ENCODE measurements around the gene SLC35C1. TPM values are rescaled to one million over a fixed set of nuclear protein-coding genes. Genes with fewer than 3 reads are reported as not detected.
A peak's percentile ranks its signal among the peaks of the same experiment; 100 is the strongest.
"Not testable (repeated sequence)": the region's sequence is repeated elsewhere in the genome, so short reads cannot be mapped to it uniquely, and the experiment has no call there.

SLC35C1 gene
- total and polyA plus RNA-seq, 7 experiments from 2014 or later: 7.9 to 22.8 (median 13.9) TPM

- CTCF ChIA-PET: interaction anchor here (0.6 to 1.2 kb wide), 4 partner anchors 8 to 132 kb away, joined by 3 to 4 read pairs (median 4); no protein-coding TSS in a partner anchor
- Mint-ChIP-seq H3K27ac (peak overlapping the region in 3 of 9 donors; percentile 23 to 92 (median 71)), H3K4me3 (peak overlapping the region in 5 of 10 donors; percentile 0 to 88 (median 29)), H3K9me3 (peaks cover 0 to 4% (median 0%) of the 10 kb centered on the region in 11 donors), H3K27me3 (peaks cover 0 to 31% (median 0%) of the 10 kb centered on the region in 5 donors), H3K36me3 (peaks cover 0 to 22% (median 0%) of the 10 kb centered on the region in 5 donors), H3K4me1 (peaks cover 7 to 40% (median 11%) of the 10 kb centered on the region in 7 donors)
- no peaks in the 10 kb centered on the region for H3K36me3 ChIP-seq (ENCODE audit: control insufficient read depth in 2 of 3, insufficient read depth in 3 of 3, low read length in 3 of 3)
- H3K27me3 ChIP-seq (ENCODE audit: control insufficient read depth in 2 of 2, insufficient read depth in 2 of 2, low read length in 2 of 2): no peaks in the 10 kb centered on the region
- no peak overlapping the region for H3K4me3 ChIP-seq (ENCODE audit: low read length)
- ATAC-seq (peak; percentile 47), DNase-seq (peak in 1 of 9 donors; percentile 27)
- intact Hi-C loops (cut with micrococcal nuclease): loop anchor here in 1 of 2 donors (1.0 kb wide), 3 partner anchors 9 to 29 kb away; partner anchors contain the start of genes CRY2 and SLC35C1
- POLR2A ChIA-PET: no interaction called here
- H3K27ac ChIP-seq (ENCODE audit: low read depth, low read length): no peak overlapping the region
- no peaks in the 10 kb centered on the region for H3K9me3 ChIP-seq (ENCODE audit: control insufficient read depth in 2 of 3, low read length in 3 of 3)
- H3K4me1 ChIP-seq (ENCODE audit: control insufficient read depth in 2 of 2, insufficient read depth in 2 of 2, low read length in 2 of 2): no peaks in the 10 kb centered on the region
Observed at GRCh38 chr11:45834298-45834756, 29.4 kb downstream of the SLC35C1 start.

DNA sequence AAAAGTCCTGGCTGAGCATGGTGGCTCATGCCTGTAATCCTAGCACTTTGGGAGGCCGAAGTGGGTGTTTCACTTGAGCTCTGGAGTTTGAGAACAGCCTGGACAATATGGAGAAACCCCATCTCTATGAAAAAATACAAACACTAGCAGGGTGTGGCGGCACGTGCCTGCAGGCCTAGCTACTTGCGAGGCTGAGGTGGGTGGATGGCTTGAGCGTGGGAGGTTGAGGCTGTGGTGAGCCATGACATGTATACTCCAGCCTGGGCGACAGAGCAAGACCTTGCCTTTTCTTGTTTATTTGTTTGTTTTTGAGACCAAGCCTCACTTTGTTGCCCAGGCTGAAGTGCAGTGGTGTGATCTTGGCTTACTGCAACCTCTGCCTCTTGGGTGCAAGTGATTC, 34.3 kb downstream of the SLC35C1 start:
- no peak overlapping the region for H3K27ac ChIP-seq (ENCODE audit: low read depth, low read length)
- H3K36me3 ChIP-seq (ENCODE audit: control insufficient read depth in 2 of 3, insufficient read depth in 3 of 3, low read length in 3 of 3): no peaks in the 10 kb centered on the region
- Mint-ChIP-seq H3K27me3 (peaks cover 0 to 44% (median 0%) of the 10 kb centered on the region in 5 donors), H3K36me3 (peaks cover 0 to 14% (median 0%) of the 10 kb centered on the region in 5 donors), H3K27ac (no peak overlapping the region), H3K4me3 (no peak overlapping the region), H3K4me1 (peaks cover 9 to 29% (median 14%) of the 10 kb centered on the region in 7 donors), H3K9me3 (peaks cover 0 to 4% (median 0%) of the 10 kb centered on the region in 11 donors)
- H3K4me1 ChIP-seq (ENCODE audit: control insufficient read depth in 2 of 2, insufficient read depth in 2 of 2, low read length in 2 of 2): peaks cover 5% of the 10 kb centered on the region in 2 donors
- H3K9me3 ChIP-seq (ENCODE audit: control insufficient read depth in 2 of 3, low read length in 3 of 3): no peaks in the 10 kb centered on the region
- no peak for ATAC-seq
- POLR2A ChIA-PET: interaction anchor here (0.7 to 1.0 kb wide), 2 partner anchors 30 to 170 kb away, joined by 3 to 4 read pairs; no protein-coding TSS in a partner anchor
- H3K4me3 ChIP-seq (ENCODE audit: low read length): no peak overlapping the region
- CTCF ChIA-PET: no interaction called here
- intact Hi-C loops (cut with micrococcal nuclease): loop anchor here in 1 of 2 donors (5.0 kb wide), 1 partner anchor 858 kb away; no protein-coding TSS in a partner anchor
- no peak for DNase-seq
- H3K27me3 ChIP-seq (ENCODE audit: control insufficient read depth in 2 of 2, insufficient read depth in 2 of 2, low read length in 2 of 2): no peaks in the 10 kb centered on the region

- CTCF ChIA-PET; H3K27me3 ChIP-seq (ENCODE audit: control insufficient read depth in 2 of 2, insufficient read depth in 2 of 2, low read length in 2 of 2); ATAC-seq; H3K9me3 ChIP-seq (ENCODE audit: control insufficient read depth in 2 of 3, low read length in 3 of 3); H3K36me3 ChIP-seq (ENCODE audit: control insufficient read depth in 2 of 3, insufficient read depth in 3 of 3, low read length in 3 of 3); H3K4me1 ChIP-seq (ENCODE audit: control insufficient read depth in 2 of 2, insufficient read depth in 2 of 2, low read length in 2 of 2); H3K9me3 Mint-ChIP-seq; H3K4me3 Mint-ChIP-seq; H3K4me3 ChIP-seq (ENCODE audit: low read length); POLR2A ChIA-PET; DNase-seq; H3K27ac ChIP-seq (ENCODE audit: low read depth, low read length): not testable (repeated sequence)
- Mint-ChIP-seq H3K27ac (peak overlapping the region in 1 of 9 donors; percentile 62), H3K27me3 (peaks cover 0 to 46% (median 0%) of the 10 kb centered on the region in 5 donors), H3K36me3 (peaks cover 0 to 13% (median 0%) of the 10 kb centered on the region in 5 donors), H3K4me1 (peaks cover 4 to 20% (median 11%) of the 10 kb centered on the region in 7 donors)
- intact Hi-C loops (cut with micrococcal nuclease): loop anchor here (5.0 to 10.0 kb wide), 3 partner anchors 272 to 1245 kb away; no protein-coding TSS in a partner anchor
Observed at GRCh38 chr11:45840251-45840650, 35.3 kb downstream of the SLC35C1 start.

DNA sequence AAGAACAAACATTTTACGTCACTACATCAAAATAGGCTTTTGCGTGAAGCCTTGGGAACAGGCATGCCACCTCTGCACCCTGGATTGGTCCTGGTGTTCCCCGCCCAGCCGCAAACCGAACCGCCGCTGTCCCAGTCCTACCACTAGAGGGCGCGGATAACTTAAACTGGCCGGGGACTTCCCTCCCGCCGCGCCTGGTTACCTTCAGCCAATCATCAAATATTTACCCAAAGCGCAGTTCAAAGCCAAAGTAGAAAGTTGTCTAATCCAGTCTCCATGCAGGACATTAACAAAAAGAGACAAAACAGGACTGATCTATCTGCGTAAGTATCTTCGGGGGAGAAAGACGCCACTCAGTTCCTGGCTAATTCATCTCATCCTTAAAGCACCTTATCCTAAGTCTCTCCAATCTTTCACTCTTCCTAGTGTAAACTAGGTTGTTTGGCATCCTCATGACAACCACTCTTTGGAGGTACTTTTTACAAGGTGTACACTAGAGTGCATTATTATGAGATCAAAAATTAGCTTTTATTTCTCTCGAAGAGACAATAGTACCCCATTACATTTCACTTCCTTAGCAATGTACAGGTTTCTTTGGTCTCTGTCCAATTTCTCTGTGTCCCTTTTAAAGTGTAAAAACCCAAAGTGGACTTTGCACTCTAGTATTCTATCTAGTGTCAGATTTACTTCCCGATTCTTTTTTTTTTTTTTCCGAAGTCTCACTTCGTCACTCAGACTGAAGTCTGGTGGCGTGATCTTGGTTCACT, 38.4 kb downstream of the SLC35C1 start:
- Histone ChIP-seq H3K9me3 (ENCODE audit: control insufficient read depth in 2 of 3, low read length in 3 of 3) (no peaks in the 10 kb centered on the region), H3K27me3 (ENCODE audit: control insufficient read depth in 2 of 2, insufficient read depth in 2 of 2, low read length in 2 of 2) (no peaks in the 10 kb centered on the region), H3K4me3 (ENCODE audit: low read length) (peak overlapping the region; percentile 7), H3K4me1 (ENCODE audit: control insufficient read depth in 2 of 2, insufficient read depth in 2 of 2, low read length in 2 of 2) (peaks cover 9 to 17% of the 10 kb centered on the region in 2 donors), H3K36me3 (ENCODE audit: control insufficient read depth in 2 of 3, insufficient read depth in 3 of 3, low read length in 3 of 3) (peaks cover 0 to 6% (median 0%) of the 10 kb centered on the region in 3 experiments), H3K27ac (ENCODE audit: low read depth, low read length) (peak overlapping the region; percentile 66)
- Mint-ChIP-seq H3K27ac (peak overlapping the region; percentile 37 to 92 (median 83)), H3K9me3 (no peaks in the 10 kb centered on the region), H3K4me1 (peaks cover 10 to 36% (median 28%) of the 10 kb centered on the region in 7 donors), H3K4me3 (peak overlapping the region; percentile 0 to 65 (median 52)), H3K27me3 (peaks cover 0 to 30% (median 0%) of the 10 kb centered on the region in 5 donors), H3K36me3 (peaks cover 0 to under 1% (median 0%) of the 10 kb centered on the region in 5 donors)
- peak; percentile 68 for ATAC-seq
- DNase-seq: peak; percentile 76 to 95 (median 91)
- ChIA-PET POLR2A (interaction anchor here (0.7 to 1.1 kb wide), 3 partner anchors 40 to 163 kb away, joined by 3 read pairs; partner anchors contain the start of gene PEX16), CTCF (interaction anchor here (0.6 to 3.0 kb wide), 8 partner anchors 9 to 272 kb away, joined by 3 to 20 read pairs (median 4); partner anchors contain the start of gene PEX16)
- intact Hi-C loops (cut with micrococcal nuclease): loop anchor here (1.0 to 10.0 kb wide), 9 partner anchors 9 to 1333 kb away; partner anchors contain the start of genes SLC35C1 (in 2 of the 2) and ARFGAP2 (in 1 of the 2)

- Mint-ChIP-seq H3K9me3 (no peaks in the 10 kb centered on the region), H3K27ac (peak overlapping the region in 6 of 9 donors; percentile 55 to 99 (median 92)), H3K36me3 (no peaks in the 10 kb centered on the region), H3K27me3 (peaks cover 0 to 30% (median 0%) of the 10 kb centered on the region in 5 donors), H3K4me1 (peaks cover 25 to 49% (median 39%) of the 10 kb centered on the region in 7 donors), H3K4me3 (peak overlapping the region in 5 of 10 donors; percentile 19 to 96 (median 43))
- DNase-seq (no peak), ATAC-seq (no peak)
- intact Hi-C loops (cut with micrococcal nuclease): loop anchor here (5.0 to 10.0 kb wide), 4 partner anchors 267 to 1797 kb away; partner anchors contain the start of gene MTCH2 (in 1 of the 2)
- Histone ChIP-seq H3K27me3 (ENCODE audit: control insufficient read depth in 2 of 2, insufficient read depth in 2 of 2, low read length in 2 of 2) (no peaks in the 10 kb centered on the region), H3K4me3 (ENCODE audit: low read length) (no peak overlapping the region), H3K36me3 (ENCODE audit: control insufficient read depth in 2 of 3, insufficient read depth in 3 of 3, low read length in 3 of 3) (peaks cover 0 to 6% (median 0%) of the 10 kb centered on the region in 3 experiments), H3K4me1 (ENCODE audit: control insufficient read depth in 2 of 2, insufficient read depth in 2 of 2, low read length in 2 of 2) (peaks cover 21 to 26% of the 10 kb centered on the region in 2 donors), H3K27ac (ENCODE audit: low read depth, low read length) (no peak overlapping the region), H3K9me3 (ENCODE audit: control insufficient read depth in 2 of 3, low read length in 3 of 3) (no peaks in the 10 kb centered on the region)
- ChIA-PET POLR2A (interaction anchor here (0.6 to 2.5 kb wide), 3 partner anchors 72 to 886 kb away, joined by 3 to 17 read pairs (median 3); partner anchors contain the start of gene PEX16), CTCF (interaction anchor here (0.6 kb wide), 1 partner anchor 37 kb away, joined by 3 read pairs; no protein-coding TSS in a partner anchor)
Observed at GRCh38 chr11:45844822-45845578, 40.1 kb downstream of the SLC35C1 start.

Data from naive thymus-derived CD4-positive, alpha-beta T cell (primary cell).